ENCODE results near the gene PRICKLE4. TPM values are rescaled to one million over a fixed set of nuclear protein-coding genes. Genes with fewer than 3 reads are reported as not detected.

Gene PRICKLE4
- total and polyA plus RNA-seq, 2 experiments from 2014 or later, result 0.48 to 0.66 TPM

- TF ChIP-seq, protein P1, sequence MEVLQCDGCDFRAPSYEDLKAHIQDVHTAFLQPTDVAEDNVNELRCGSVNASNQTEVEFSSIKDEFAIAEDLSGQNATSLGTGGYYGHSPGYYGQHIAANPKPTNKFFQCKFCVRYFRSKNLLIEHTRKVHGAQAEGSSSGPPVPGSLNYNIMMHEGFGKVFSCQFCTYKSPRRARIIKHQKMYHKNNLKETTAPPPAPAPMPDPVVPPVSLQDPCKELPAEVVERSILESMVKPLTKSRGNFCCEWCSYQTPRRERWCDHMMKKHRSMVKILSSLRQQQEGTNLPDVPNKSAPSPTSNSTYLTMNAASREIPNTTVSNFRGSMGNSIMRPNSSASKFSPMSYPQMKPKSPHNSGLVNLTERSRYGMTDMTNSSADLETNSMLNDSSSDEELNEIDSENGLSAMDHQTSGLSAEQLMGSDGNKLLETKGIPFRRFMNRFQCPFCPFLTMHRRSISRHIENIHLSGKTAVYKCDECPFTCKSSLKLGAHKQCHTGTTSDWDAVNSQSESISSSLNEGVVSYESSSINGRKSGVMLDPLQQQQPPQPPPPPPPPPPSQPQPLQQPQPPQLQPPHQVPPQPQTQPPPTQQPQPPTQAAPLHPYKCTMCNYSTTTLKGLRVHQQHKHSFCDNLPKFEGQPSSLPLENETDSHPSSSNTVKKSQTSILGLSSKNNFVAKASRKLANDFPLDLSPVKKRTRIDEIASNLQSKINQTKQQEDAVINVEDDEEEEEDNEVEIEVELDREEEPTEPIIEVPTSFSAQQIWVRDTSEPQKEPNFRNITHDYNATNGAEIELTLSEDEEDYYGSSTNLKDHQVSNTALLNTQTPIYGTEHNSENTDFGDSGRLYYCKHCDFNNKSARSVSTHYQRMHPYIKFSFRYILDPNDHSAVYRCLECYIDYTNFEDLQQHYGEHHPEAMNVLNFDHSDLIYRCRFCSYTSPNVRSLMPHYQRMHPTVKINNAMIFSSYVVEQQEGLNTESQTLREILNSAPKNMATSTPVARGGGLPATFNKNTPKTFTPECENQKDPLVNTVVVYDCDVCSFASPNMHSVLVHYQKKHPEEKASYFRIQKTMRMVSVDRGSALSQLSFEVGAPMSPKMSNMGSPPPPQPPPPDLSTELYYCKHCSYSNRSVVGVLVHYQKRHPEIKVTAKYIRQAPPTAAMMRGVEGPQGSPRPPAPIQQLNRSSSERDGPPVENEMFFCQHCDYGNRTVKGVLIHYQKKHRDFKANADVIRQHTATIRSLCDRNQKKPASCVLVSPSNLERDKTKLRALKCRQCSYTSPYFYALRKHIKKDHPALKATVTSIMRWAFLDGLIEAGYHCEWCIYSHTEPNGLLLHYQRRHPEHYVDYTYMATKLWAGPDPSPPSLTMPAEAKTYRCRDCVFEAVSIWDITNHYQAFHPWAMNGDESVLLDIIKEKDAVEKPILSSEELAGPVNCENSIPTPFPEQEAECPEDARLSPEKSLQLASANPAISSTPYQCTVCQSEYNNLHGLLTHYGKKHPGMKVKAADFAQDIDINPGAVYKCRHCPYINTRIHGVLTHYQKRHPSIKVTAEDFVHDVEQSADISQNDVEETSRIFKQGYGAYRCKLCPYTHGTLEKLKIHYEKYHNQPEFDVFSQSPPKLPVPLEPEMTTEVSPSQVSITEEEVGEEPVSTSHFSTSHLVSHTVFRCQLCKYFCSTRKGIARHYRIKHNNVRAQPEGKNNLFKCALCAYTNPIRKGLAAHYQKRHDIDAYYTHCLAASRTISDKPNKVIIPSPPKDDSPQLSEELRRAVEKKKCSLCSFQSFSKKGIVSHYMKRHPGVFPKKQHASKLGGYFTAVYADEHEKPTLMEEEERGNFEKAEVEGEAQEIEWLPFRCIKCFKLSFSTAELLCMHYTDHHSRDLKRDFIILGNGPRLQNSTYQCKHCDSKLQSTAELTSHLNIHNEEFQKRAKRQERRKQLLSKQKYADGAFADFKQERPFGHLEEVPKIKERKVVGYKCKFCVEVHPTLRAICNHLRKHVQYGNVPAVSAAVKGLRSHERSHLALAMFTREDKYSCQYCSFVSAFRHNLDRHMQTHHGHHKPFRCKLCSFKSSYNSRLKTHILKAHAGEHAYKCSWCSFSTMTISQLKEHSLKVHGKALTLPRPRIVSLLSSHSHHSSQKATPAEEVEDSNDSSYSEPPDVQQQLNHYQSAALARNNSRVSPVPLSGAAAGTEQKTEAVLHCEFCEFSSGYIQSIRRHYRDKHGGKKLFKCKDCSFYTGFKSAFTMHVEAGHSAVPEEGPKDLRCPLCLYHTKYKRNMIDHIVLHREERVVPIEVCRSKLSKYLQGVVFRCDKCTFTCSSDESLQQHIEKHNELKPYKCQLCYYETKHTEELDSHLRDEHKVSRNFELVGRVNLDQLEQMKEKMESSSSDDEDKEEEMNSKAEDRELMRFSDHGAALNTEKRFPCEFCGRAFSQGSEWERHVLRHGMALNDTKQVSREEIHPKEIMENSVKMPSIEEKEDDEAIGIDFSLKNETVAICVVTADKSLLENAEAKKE (CRISPR knock-in tag; IDR thresholded peaks at IDR 0.05), result no peak
- no peak for TF ChIP-seq CREB1 (CRISPR knock-in tag; IDR thresholded peaks at IDR 0.05; ENCODE audit: low read depth)
- no peak for TF ChIP-seq REST (IDR thresholded peaks at IDR 0.05; ENCODE audit: unreplicated experiment)
These were observed 34.0 kb downstream of the PRICKLE4 start (continued) for GRCh38 chr6:41814629-41815028.

DNA sequence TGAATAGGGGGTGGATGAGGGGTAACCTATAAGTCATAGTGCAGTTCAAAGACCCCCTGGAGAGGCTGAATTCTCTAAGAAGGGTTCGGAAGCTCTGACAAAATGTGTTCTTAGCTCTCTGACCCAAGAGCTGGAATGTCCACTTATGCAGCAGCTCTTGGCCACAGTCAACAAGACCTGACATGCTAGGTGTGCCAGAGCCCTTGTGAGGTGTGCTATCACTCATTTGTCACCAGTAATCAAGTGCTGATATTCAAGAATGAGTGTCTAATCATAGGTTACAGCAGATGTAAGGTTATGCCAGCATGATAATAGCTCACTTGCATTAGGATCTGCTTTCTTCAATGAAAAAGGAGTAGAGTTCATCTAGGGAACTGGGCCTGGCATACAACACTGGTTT is 35.0 kb downstream of the PRICKLE4 start:
- Histone ChIP-seq H4K20me1 (replicated peaks; ENCODE audit: insufficient read depth) (peaks cover 9% of the 10 kb centered on the region; the same call in 1 of the 2 replicates), H3K36me3 (ENCODE audit: insufficient read depth) (no peaks in the 10 kb centered on the region), H3K79me2 (replicated peaks; ENCODE audit: insufficient read depth) (no peaks in the 10 kb centered on the region), H3K27ac (ENCODE audit: low read depth) (no peak overlapping the region), H3K4me1 (ENCODE audit: insufficient read depth) (no peaks in the 10 kb centered on the region), H3F3A (replicated peaks; ENCODE audit: low read depth) (no peaks in the 10 kb centered on the region), H3K27me3 (ENCODE audit: insufficient read depth) (no peaks in the 10 kb centered on the region), H3K4me3 (no peak overlapping the region), H3K9me2 (ENCODE audit: insufficient read depth) (no peaks in the 10 kb centered on the region), H2AFZ (no peak overlapping the region), H3K4me2 (no peak overlapping the region)
- Mint-ChIP-seq H3K4me1 (no peaks in the 10 kb centered on the region; the same call in 2 of the 3 replicates), H3K9me3 (no peaks in the 10 kb centered on the region), H3K27me3 (ENCODE audit: insufficient read depth, low read depth, poor library complexity) (peaks cover 3% of the 10 kb centered on the region), H3K36me3 (ENCODE audit: low read depth) (no peaks in the 10 kb centered on the region), H3K4me3 (no peak overlapping the region), H3K27ac (no peak overlapping the region)
- ATAC-seq, result no peak
- no peak for DNase-seq (ENCODE audit: low spot score)
- TF ChIP-seq CREB1 (CRISPR knock-in tag; IDR thresholded peaks at IDR 0.05; ENCODE audit: low read depth) (no peak), CTCF (conservative IDR thresholded peaks at IDR 0.05; ENCODE audit: low read depth in 2 of 2) (no peak)

All from GM23338 (cell line).